Activated CD8-positive, alpha-beta memory T cell treated with anti-CD3 and anti-CD28 coated beads for 36 hours (primary cell): ENCODE results near the gene IL17RB. TPM values are rescaled to one million over a fixed set of nuclear protein-coding genes. Genes with fewer than 3 reads are reported as not detected.

Experiments
- CTCF ChIA-PET: fragments of 350-600 bp; sonication (Branson Sonifier 250); formaldehyde crosslinking; loops from one replicate; lab custom pipeline; 2021; ENCODE audit warnings: antibody characterized with exemption; lab: Charles Lee
- POLR2A ChIA-PET: fragments of 350-600 bp; sonication (Branson Sonifier 250); formaldehyde crosslinking; loops from one replicate; lab custom pipeline; 2021; ENCODE audit warnings: antibody characterized with exemption; lab: Charles Lee
- total RNA-seq, 2 experiments: library from RNA; stranded (reverse); gene quantifications; one replicate each; pipeline ENCODE4 v1.2.3, GENCODE V29; 2021

IL17RB gene
- total RNA-seq, 2 experiments from 2014 or later = 0.25 to 0.36 TPM

GRCh38 chr3:53823956-53824657 is 22.3 kb upstream of the IL17RB start:
- ChIA-PET POLR2A (no interaction called here), CTCF (no interaction called here)

- POLR2A ChIA-PET = no interaction called here
- CTCF ChIA-PET = no interaction called here
Measured at GRCh38 chr3:53824795-53825194, 21.6 kb upstream of the IL17RB start.

GRCh38 chr3:53826048-53826447 is 20.3 kb upstream of the IL17RB start:
- ChIA-PET POLR2A (no interaction called here), CTCF (no interaction called here)

- POLR2A ChIA-PET = no interaction called here
- CTCF ChIA-PET = no interaction called here
Measured at GRCh38 chr3:53828581-53828980, 17.8 kb upstream of the IL17RB start.

- CTCF ChIA-PET = no interaction called here
- POLR2A ChIA-PET = no interaction called here
Measured at GRCh38 chr3:53829605-53830004, 16.8 kb upstream of the IL17RB start.

- CTCF ChIA-PET = no interaction called here
- POLR2A ChIA-PET = no interaction called here
Measured at GRCh38 chr3:53830944-53831343, 15.4 kb upstream of the IL17RB start.

GRCh38 chr3:53833053-53833645 is 13.2 kb upstream of the IL17RB start:
- ChIA-PET CTCF (no interaction called here), POLR2A (no interaction called here)

GRCh38 chr3:53833700-53834099 is 12.7 kb upstream of the IL17RB start:
- ChIA-PET CTCF (no interaction called here), POLR2A (no interaction called here)

GRCh38 chr3:53834429-53835095 is 11.8 kb upstream of the IL17RB start:
- CTCF ChIA-PET = no interaction called here
- POLR2A ChIA-PET = no interaction called here

GRCh38 chr3:53835257-53835656 is 11.1 kb upstream of the IL17RB start:
- CTCF ChIA-PET = no interaction called here
- POLR2A ChIA-PET = no interaction called here

GRCh38 chr3:53836084-53836872 is 10.1 kb upstream of the IL17RB start:
- ChIA-PET POLR2A (no interaction called here), CTCF (interaction anchor here (0.6 kb wide), 1 partner anchor 152 kb away, joined by 3 read pairs; no protein-coding TSS in a partner anchor)

GRCh38 chr3:53837331-53837730 is 9.0 kb upstream of the IL17RB start:
- POLR2A ChIA-PET = no interaction called here

GRCh38 chr3:53841296-53841695 is 5.1 kb upstream of the IL17RB start:
- POLR2A ChIA-PET = no interaction called here
- CTCF ChIA-PET = no interaction called here

More at GRCh38 chr3:53837331-53837730, 9.0 kb upstream of the IL17RB start:
- CTCF ChIA-PET = no interaction called here

- CTCF ChIA-PET = no interaction called here
- POLR2A ChIA-PET = no interaction called here
Measured at GRCh38 chr3:53842436-53843194, 3.8 kb upstream of the IL17RB start.

GRCh38 chr3:53843195-53844177 is 2.9 kb upstream of the IL17RB start:
- CTCF ChIA-PET = no interaction called here
- POLR2A ChIA-PET = interaction anchor here (0.8 kb wide), 1 partner anchor 48 kb away, joined by 3 read pairs; the partner anchor contains the start of gene SELENOK

- POLR2A ChIA-PET = interaction anchor here (0.8 kb wide), 1 partner anchor 47 kb away, joined by 3 read pairs; the partner anchor contains the start of gene SELENOK
- CTCF ChIA-PET = no interaction called here
Measured at GRCh38 chr3:53844262-53845102, 1.9 kb upstream of the IL17RB start.
